ENCODE results near the gene COL4A2. TPM values are rescaled to one million over a fixed set of nuclear protein-coding genes. Genes with fewer than 3 reads are reported as not detected.
A peak's percentile ranks its signal among the peaks of the same experiment; 100 is the strongest.

Gene COL4A2
- total and polyA plus RNA-seq, 11 donors = 92.4 to 377 (median 166) TPM

- Histone ChIP-seq H3K27ac (peak overlapping the region in 2 of 12 donors; percentile 12 to 82), H3K4me3 (no peak overlapping the region), H3K9me3 (no peaks in the 10 kb centered on the region), H3K4me1 (peaks cover 0 to 100% (median 67%) of the 10 kb centered on the region in 12 donors), H3K27me3 (no peaks in the 10 kb centered on the region), H3K36me3 (peaks cover 0 to 8% (median 0%) of the 10 kb centered on the region in 9 donors)
- intact Hi-C loops (cut with DNase I) = no loop called here
- WGBS, 4 donors = 87 to 94% (median 93%) methylated on average over 7 of the region's 7 CpGs
- DNase-seq (peak in 1 of 5 donors; percentile 6), ATAC-seq (no peak)
- TF ChIP-seq, protein P1, sequence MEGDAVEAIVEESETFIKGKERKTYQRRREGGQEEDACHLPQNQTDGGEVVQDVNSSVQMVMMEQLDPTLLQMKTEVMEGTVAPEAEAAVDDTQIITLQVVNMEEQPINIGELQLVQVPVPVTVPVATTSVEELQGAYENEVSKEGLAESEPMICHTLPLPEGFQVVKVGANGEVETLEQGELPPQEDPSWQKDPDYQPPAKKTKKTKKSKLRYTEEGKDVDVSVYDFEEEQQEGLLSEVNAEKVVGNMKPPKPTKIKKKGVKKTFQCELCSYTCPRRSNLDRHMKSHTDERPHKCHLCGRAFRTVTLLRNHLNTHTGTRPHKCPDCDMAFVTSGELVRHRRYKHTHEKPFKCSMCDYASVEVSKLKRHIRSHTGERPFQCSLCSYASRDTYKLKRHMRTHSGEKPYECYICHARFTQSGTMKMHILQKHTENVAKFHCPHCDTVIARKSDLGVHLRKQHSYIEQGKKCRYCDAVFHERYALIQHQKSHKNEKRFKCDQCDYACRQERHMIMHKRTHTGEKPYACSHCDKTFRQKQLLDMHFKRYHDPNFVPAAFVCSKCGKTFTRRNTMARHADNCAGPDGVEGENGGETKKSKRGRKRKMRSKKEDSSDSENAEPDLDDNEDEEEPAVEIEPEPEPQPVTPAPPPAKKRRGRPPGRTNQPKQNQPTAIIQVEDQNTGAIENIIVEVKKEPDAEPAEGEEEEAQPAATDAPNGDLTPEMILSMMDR (IDR thresholded peaks at IDR 0.05) = no peak
- TF ChIP-seq POLR2A (IDR thresholded peaks at IDR 0.05) = no peak
Measured at GRCh38 chr13:110278859-110279258, 28.2 kb upstream of the COL4A2 start.

- ATAC-seq = no peak
- peaks cover 0 to 100% (median 66%) of the 10 kb centered on the region in 12 donors for H3K4me1 ChIP-seq
Measured at GRCh38 chr13:110279684-110280083, 27.4 kb upstream of the COL4A2 start.

GRCh38 chr13:110280231-110280813 lies 26.8 kb upstream of the COL4A2 start:
- Histone ChIP-seq H3K36me3 (peaks cover 0 to 12% (median 0%) of the 10 kb centered on the region in 9 donors), H3K27me3 (no peaks in the 10 kb centered on the region), H3K27ac (peak overlapping the region in 10 of 12 donors; percentile 2 to 82 (median 30)), H3K4me3 (no peak overlapping the region), H3K9me3 (no peaks in the 10 kb centered on the region), H3K4me1 (peaks cover 0 to 100% (median 66%) of the 10 kb centered on the region in 12 donors)
- intact Hi-C loops (cut with DNase I) = no loop called here
- ATAC-seq (no peak), DNase-seq (peak in 1 of 5 donors; percentile 11)
- no peak for TF ChIP-seq POLR2A (IDR thresholded peaks at IDR 0.05)
- TF ChIP-seq, protein P1 (IDR thresholded peaks at IDR 0.05) = no peak
- 82 to 86% (median 85%) methylated on average over 9 of the region's 9 CpGs for WGBS, 4 donors

More at GRCh38 chr13:110279684-110280083, 27.4 kb upstream of the COL4A2 start:
- H3K27ac ChIP-seq = peak overlapping the region in 6 of 12 donors; percentile 12 to 82 (median 38)
- TF ChIP-seq, protein P1 (IDR thresholded peaks at IDR 0.05) = no peak
- TF ChIP-seq POLR2A (IDR thresholded peaks at IDR 0.05) = no peak
- H3K27me3 ChIP-seq = no peaks in the 10 kb centered on the region
- intact Hi-C loops (cut with DNase I) = no loop called here
- H3K36me3 ChIP-seq = peaks cover 0 to 8% (median 0%) of the 10 kb centered on the region in 9 donors
- 61 to 74% (median 66%) methylated on average over 4 of the region's 4 CpGs for WGBS, 4 donors
- peak in 1 of 5 donors; percentile 10 for DNase-seq
- H3K9me3 ChIP-seq = no peaks in the 10 kb centered on the region
- H3K4me3 ChIP-seq = no peak overlapping the region

DNA sequence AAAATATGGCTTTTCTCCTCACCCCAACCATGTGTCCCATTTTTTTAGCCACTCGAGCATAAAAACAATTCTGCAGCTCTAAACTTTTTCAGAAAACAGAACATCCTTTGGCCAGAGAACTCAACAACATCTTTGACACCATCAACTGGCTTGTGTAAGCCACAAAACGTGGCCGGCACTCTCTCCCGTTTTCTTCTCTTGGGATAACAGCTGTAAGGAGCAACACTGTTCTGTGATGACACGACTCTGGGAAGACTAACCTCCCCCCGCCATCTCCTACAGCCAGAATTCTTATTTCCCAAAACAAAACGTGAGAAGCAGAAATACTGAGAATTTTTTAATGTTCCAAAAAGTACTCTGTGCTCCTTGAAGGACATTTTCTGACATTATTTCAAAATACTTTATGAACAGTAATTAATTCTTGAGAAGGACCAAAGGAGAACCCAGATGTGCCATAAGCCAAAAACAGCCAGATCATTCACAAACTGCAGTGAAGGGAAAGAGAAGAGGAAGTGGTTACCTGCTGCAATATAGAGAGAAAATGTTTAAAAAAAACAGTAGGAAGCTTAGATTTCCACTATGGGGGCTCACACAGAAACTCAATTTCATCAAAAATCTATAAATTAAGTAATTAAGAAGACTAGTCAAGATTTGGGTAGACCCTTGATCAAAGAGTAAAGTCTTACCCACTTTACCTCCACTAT lies 25.9 kb upstream of the COL4A2 start:
- DNase-seq = peak in 2 of 5 donors; percentile 31 to 70
- Histone ChIP-seq H3K27ac (peak overlapping the region in 11 of 12 donors; percentile 2 to 82 (median 28)), H3K4me3 (no peak overlapping the region), H3K9me3 (no peaks in the 10 kb centered on the region), H3K36me3 (peaks cover 0 to 13% (median under 1%) of the 10 kb centered on the region in 9 donors), H3K27me3 (no peaks in the 10 kb centered on the region), H3K4me1 (peaks cover 0 to 100% (median 65%) of the 10 kb centered on the region in 12 donors)
- intact Hi-C loops (cut with DNase I) = no loop called here
- ATAC-seq = peak; percentile 32 to 59 (median 54)
- TF ChIP-seq POLR2A (IDR thresholded peaks at IDR 0.05) = no peak
- TF ChIP-seq, protein P1 (IDR thresholded peaks at IDR 0.05) = no peak
- 61 to 72% (median 65%) methylated on average over 6 to 7 of the region's 7 CpGs for WGBS, 4 donors
